ENCODE results near the gene ARID1B.

ARID1B gene

DNA sequence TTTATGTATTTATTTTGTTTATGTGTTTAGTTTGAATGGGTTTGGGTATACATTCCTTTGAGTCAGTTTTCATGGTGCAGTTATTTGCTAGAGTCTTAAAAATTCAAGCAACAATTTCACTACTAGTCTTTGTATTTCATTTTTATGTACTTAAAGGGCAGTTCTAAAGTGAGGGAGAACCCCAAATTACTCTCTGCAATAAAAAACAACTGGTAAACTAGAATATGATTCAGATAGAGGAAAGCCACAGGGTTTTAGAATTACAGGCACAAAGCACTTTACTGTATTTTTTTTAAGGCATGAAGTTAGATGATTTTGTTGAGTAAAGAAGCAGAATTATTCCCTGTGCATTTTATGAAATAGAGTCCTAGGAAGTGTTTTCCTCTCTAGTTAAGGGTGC, 183.3 kb downstream of the ARID1B start:
- no peaks in the 10 kb centered on the region for H3K36me3 ChIP-seq (ENCODE audit: control insufficient read depth, insufficient read depth, low read length)
- no peaks in the 10 kb centered on the region for H3K27me3 ChIP-seq (ENCODE audit: control insufficient read depth, insufficient read depth, low read length)
- no peaks in the 10 kb centered on the region for H3K9me3 ChIP-seq (ENCODE audit: control insufficient read depth, low read length)
- no peak overlapping the region for H3K9ac ChIP-seq (ENCODE audit: low read length)
- peaks cover 15% of the 10 kb centered on the region for H3K4me1 ChIP-seq (ENCODE audit: control insufficient read depth, insufficient read depth, low read length)
- H3K4me3 ChIP-seq (ENCODE audit: low read length): no peak overlapping the region

GRCh38 chr6:156961282-156961892, 184.2 kb downstream of the ARID1B start:
- Histone ChIP-seq H3K9me3 (ENCODE audit: control insufficient read depth, low read length) (no peaks in the 10 kb centered on the region), H3K4me1 (ENCODE audit: control insufficient read depth, insufficient read depth, low read length) (peaks cover 9% of the 10 kb centered on the region), H3K36me3 (ENCODE audit: control insufficient read depth, insufficient read depth, low read length) (no peaks in the 10 kb centered on the region), H3K4me3 (ENCODE audit: low read length) (no peak overlapping the region), H3K27me3 (ENCODE audit: control insufficient read depth, insufficient read depth, low read length) (no peaks in the 10 kb centered on the region), H3K9ac (ENCODE audit: low read length) (no peak overlapping the region)

- H3K9ac ChIP-seq (ENCODE audit: low read length): no peak overlapping the region
- H3K9me3 ChIP-seq (ENCODE audit: control insufficient read depth, low read length): no peaks in the 10 kb centered on the region
- H3K4me1 ChIP-seq (ENCODE audit: control insufficient read depth, insufficient read depth, low read length): peaks cover 9% of the 10 kb centered on the region
- H3K4me3 ChIP-seq (ENCODE audit: low read length): no peak overlapping the region
- no peaks in the 10 kb centered on the region for H3K36me3 ChIP-seq (ENCODE audit: control insufficient read depth, insufficient read depth, low read length)
- H3K27me3 ChIP-seq (ENCODE audit: control insufficient read depth, insufficient read depth, low read length): no peaks in the 10 kb centered on the region
Measured at GRCh38 chr6:156963712-156964700, 186.8 kb downstream of the ARID1B start.

DNA sequence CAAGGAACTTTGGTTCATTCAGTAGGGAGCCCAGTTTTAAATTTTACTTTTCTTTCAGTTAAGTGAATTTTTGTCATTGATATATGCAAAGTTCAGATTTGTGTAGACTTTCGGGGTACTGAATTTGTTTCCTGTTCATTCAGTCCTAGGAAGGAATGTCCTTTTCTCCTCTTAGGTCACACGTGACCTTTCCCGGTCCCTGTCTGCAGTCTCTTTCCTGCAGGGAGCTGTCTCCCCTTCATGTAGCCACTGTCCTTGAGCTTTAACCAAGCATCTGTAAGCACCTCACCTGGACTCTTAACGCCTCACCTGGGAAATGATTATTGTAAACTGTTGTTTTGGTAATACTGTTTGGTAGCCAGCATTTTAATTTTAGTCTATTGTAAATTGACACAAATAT, 190.7 kb downstream of the ARID1B start:
- Histone ChIP-seq H3K4me1 (ENCODE audit: control insufficient read depth, insufficient read depth, low read length) (peaks cover 9% of the 10 kb centered on the region), H3K36me3 (ENCODE audit: control insufficient read depth, insufficient read depth, low read length) (no peaks in the 10 kb centered on the region), H3K9me3 (ENCODE audit: control insufficient read depth, low read length) (no peaks in the 10 kb centered on the region)

GRCh38 chr6:156969233-156969632, 192.1 kb downstream of the ARID1B start:
- Histone ChIP-seq H3K4me1 (ENCODE audit: control insufficient read depth, insufficient read depth, low read length) (peaks cover 1% of the 10 kb centered on the region), H3K9me3 (ENCODE audit: control insufficient read depth, low read length) (no peaks in the 10 kb centered on the region), H3K4me3 (ENCODE audit: low read length) (no peak overlapping the region), H3K9ac (ENCODE audit: low read length) (no peak overlapping the region), H3K36me3 (ENCODE audit: control insufficient read depth, insufficient read depth, low read length) (no peaks in the 10 kb centered on the region), H3K27me3 (ENCODE audit: control insufficient read depth, insufficient read depth, low read length) (no peaks in the 10 kb centered on the region)

More for the DNA sequence above, 190.7 kb downstream of the ARID1B start:
- Histone ChIP-seq H3K27me3 (ENCODE audit: control insufficient read depth, insufficient read depth, low read length) (no peaks in the 10 kb centered on the region), H3K4me3 (ENCODE audit: low read length) (no peak overlapping the region), H3K9ac (ENCODE audit: low read length) (no peak overlapping the region)

GRCh38 chr6:156970595-156971112, 193.5 kb downstream of the ARID1B start:
- no peak overlapping the region for H3K4me3 ChIP-seq (ENCODE audit: low read length)
- H3K27me3 ChIP-seq (ENCODE audit: control insufficient read depth, insufficient read depth, low read length): no peaks in the 10 kb centered on the region
- no peaks in the 10 kb centered on the region for H3K36me3 ChIP-seq (ENCODE audit: control insufficient read depth, insufficient read depth, low read length)
- H3K4me1 ChIP-seq (ENCODE audit: control insufficient read depth, insufficient read depth, low read length): no peaks in the 10 kb centered on the region
- no peaks in the 10 kb centered on the region for H3K9me3 ChIP-seq (ENCODE audit: control insufficient read depth, low read length)
- no peak overlapping the region for H3K9ac ChIP-seq (ENCODE audit: low read length)

GRCh38 chr6:156971153-156971885, 194.1 kb downstream of the ARID1B start:
- peaks cover 3% of the 10 kb centered on the region for H3K4me1 ChIP-seq (ENCODE audit: control insufficient read depth, insufficient read depth, low read length)
- no peaks in the 10 kb centered on the region for H3K27me3 ChIP-seq (ENCODE audit: control insufficient read depth, insufficient read depth, low read length)
- no peak overlapping the region for H3K9ac ChIP-seq (ENCODE audit: low read length)
- H3K4me3 ChIP-seq (ENCODE audit: low read length): no peak overlapping the region
- no peaks in the 10 kb centered on the region for H3K9me3 ChIP-seq (ENCODE audit: control insufficient read depth, low read length)
- no peaks in the 10 kb centered on the region for H3K36me3 ChIP-seq (ENCODE audit: control insufficient read depth, insufficient read depth, low read length)

DNA sequence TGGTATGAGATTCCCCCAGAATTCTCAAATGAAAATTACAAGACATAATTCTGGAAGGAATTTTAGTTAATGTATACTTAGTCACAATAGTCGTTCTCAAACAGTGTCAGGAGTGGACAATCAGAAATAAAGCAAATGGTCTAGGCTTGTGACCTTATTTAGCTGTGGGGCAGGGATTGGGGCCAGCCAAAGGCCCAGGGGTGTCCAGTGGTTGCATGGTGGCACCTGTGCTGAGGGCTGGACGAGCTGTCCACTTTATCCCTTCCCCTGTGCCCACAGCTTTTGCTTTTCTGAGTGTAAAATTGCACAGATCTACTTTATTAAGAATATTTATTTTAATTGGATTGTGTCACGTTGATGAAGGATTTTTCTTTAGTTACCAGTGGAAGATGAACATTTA, 195.0 kb downstream of the ARID1B start:
- H3K27me3 ChIP-seq (ENCODE audit: control insufficient read depth, insufficient read depth, low read length): no peaks in the 10 kb centered on the region
- no peaks in the 10 kb centered on the region for H3K36me3 ChIP-seq (ENCODE audit: control insufficient read depth, insufficient read depth, low read length)
- no peak overlapping the region for H3K4me3 ChIP-seq (ENCODE audit: low read length)
- no peaks in the 10 kb centered on the region for H3K9me3 ChIP-seq (ENCODE audit: control insufficient read depth, low read length)
- no peak overlapping the region for H3K9ac ChIP-seq (ENCODE audit: low read length)
- H3K4me1 ChIP-seq (ENCODE audit: control insufficient read depth, insufficient read depth, low read length): peaks cover 3% of the 10 kb centered on the region

DNA sequence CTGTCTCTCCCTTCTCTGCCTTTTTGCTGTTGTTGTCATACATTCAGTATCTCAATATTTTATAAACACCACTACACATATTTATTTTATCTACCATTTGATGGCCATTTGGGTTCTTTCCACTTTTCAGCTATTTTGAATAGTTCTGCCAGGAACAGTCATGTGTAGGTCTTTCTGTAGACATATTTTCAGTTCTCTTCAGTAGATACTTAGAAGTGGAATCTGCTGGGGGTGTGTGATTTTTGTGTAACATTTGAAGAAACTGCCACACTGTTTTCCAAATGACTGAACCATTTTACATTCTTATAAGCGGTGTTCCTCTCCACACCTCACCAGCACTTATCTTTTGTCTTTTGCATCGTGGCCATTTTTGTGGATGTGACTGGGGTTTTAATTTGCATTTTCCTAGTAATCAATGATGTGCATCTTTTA, 197.7 kb downstream of the ARID1B start:
- H3K4me3 ChIP-seq (ENCODE audit: low read length): no peak overlapping the region
- H3K9me3 ChIP-seq (ENCODE audit: control insufficient read depth, low read length): no peaks in the 10 kb centered on the region

GRCh38 chr6:156975414-156975813, 198.2 kb downstream of the ARID1B start:
- no peaks in the 10 kb centered on the region for H3K36me3 ChIP-seq (ENCODE audit: control insufficient read depth, insufficient read depth, low read length)
- no peak overlapping the region for H3K9ac ChIP-seq (ENCODE audit: low read length)
- H3K4me1 ChIP-seq (ENCODE audit: control insufficient read depth, insufficient read depth, low read length): peaks cover 11% of the 10 kb centered on the region
- H3K27me3 ChIP-seq (ENCODE audit: control insufficient read depth, insufficient read depth, low read length): no peaks in the 10 kb centered on the region
- H3K4me3 ChIP-seq (ENCODE audit: low read length): no peak overlapping the region
- H3K9me3 ChIP-seq (ENCODE audit: control insufficient read depth, low read length): no peaks in the 10 kb centered on the region

More for the DNA sequence above, 197.7 kb downstream of the ARID1B start:
- Histone ChIP-seq H3K4me1 (ENCODE audit: control insufficient read depth, insufficient read depth, low read length) (peaks cover 11% of the 10 kb centered on the region), H3K36me3 (ENCODE audit: control insufficient read depth, insufficient read depth, low read length) (no peaks in the 10 kb centered on the region), H3K27me3 (ENCODE audit: control insufficient read depth, insufficient read depth, low read length) (no peaks in the 10 kb centered on the region), H3K9ac (ENCODE audit: low read length) (no peak overlapping the region)

- no peak overlapping the region for H3K4me3 ChIP-seq (ENCODE audit: low read length)
- no peaks in the 10 kb centered on the region for H3K27me3 ChIP-seq (ENCODE audit: control insufficient read depth, insufficient read depth, low read length)
- no peak overlapping the region for H3K9ac ChIP-seq (ENCODE audit: low read length)
- H3K36me3 ChIP-seq (ENCODE audit: control insufficient read depth, insufficient read depth, low read length): no peaks in the 10 kb centered on the region
- peaks cover 11% of the 10 kb centered on the region for H3K4me1 ChIP-seq (ENCODE audit: control insufficient read depth, insufficient read depth, low read length)
- H3K9me3 ChIP-seq (ENCODE audit: control insufficient read depth, low read length): no peaks in the 10 kb centered on the region
Measured at GRCh38 chr6:156976216-156977127, 199.3 kb downstream of the ARID1B start.

All from mucosa of stomach (tissue), 1 donor.